HepG2 (cell line): ENCODE measurements around the gene FLYWCH1. TPM values are rescaled to one million over a fixed set of nuclear protein-coding genes. Genes with fewer than 3 reads are reported as not detected.

Experiments used
- ATAC-seq: fragments of 200-7000 bp; cut with Tn5 transposase; 3 replicates; pipeline ENCODE4 v1.9.1; 2020; ENCODE audit warnings: mild to moderate bottlenecking, moderate library complexity
- BruUV-seq: library from RNA; stranded (reverse); fragments of 400-500 nt; replicated peaks from 2 replicates; lab custom pipeline; 2021; lab: Mats Ljungman, UMichigan
- CTCF ChIA-PET: fragments of 300-600 bp; formaldehyde crosslinking; extraction: SDS; loops from one replicate; lab custom pipeline; 2021; ENCODE audit warnings: low total read pairs, inconsistent platforms, low intra/inter-chr PET ratio; lab: Yijun Ruan, JAX
- POLR2A ChIA-PET: fragments of 350-600 bp; sonication (Branson Sonifier 250); formaldehyde crosslinking; loops from one replicate; lab custom pipeline; 2020; ENCODE audit warnings: antibody characterized with exemption, inconsistent platforms; lab: Yijun Ruan, JAX
- DNase-seq: peaks from one replicate; pipeline ENCODE4 v3.0.0-alpha.2; 2015; ENCODE audit warnings: low spot score
- FAIRE-seq: peaks from 3 replicates; lab custom pipeline; 2011; peaks lifted over from hg19 to GRCh38; lab: Jason Lieb, UNC
- H2AFZ ChIP-seq: one replicate; pipeline ENCODE4 v1.6.1; 2011; ENCODE audit warnings: low read length, inconsistent platforms
- H3K27ac ChIP-seq: fragments of 300-600 bp; 3 replicates; pipeline ENCODE4 v1.8.0; 2011; ENCODE audit warnings: mixed run types, mild to moderate bottlenecking, mixed read lengths, low read length, inconsistent platforms; ENCODE audit not compliant: insufficient read depth; ENCODE audit errors: extremely low read length
- H3K27me3 ChIP-seq, 2 experiments: fragments of 200-600 bp in 1 of 2; 2 replicates in 1 of 2; 3 replicates in 1 of 2; pipeline versions ENCODE4 v1.6.0 to v1.8.0; 2011; ENCODE audit warnings: low read length in 2 of 2, mild to moderate bottlenecking in 2 of 2, moderate library complexity in 2 of 2, inconsistent platforms in 1 of 2; ENCODE audit not compliant: insufficient read depth in 2 of 2, control insufficient read depth in 1 of 2
- H3K36me3 ChIP-seq, 2 experiments: fragments of 200-600 bp in 1 of 2; replicated peaks in 1 of 2; 2 replicates in 1 of 2; 3 replicates in 1 of 2; pipeline versions ENCODE4 v1.5.1 to v1.8.0; 2011; ENCODE audit warnings: low read length in 2 of 2, inconsistent platforms in 1 of 2; ENCODE audit not compliant: insufficient read depth in 2 of 2, control insufficient read depth in 1 of 2
- H3K4me1 ChIP-seq: 2 replicates; pipeline ENCODE4 v1.5.1; 2012; ENCODE audit warnings: low read length, inconsistent platforms; ENCODE audit not compliant: insufficient read depth
- H3K4me2 ChIP-seq: 2 replicates; pipeline ENCODE4 v1.6.0; 2011; ENCODE audit warnings: low read depth, low read length, inconsistent platforms
- H3K4me3 ChIP-seq, 3 experiments: fragments of 200-600 bp in 1 of 3; sonication (generic), shearing (Covaris generic) in 1 of 3; replicated peaks in 1 of 3; 2 replicates each; pipeline ENCODE4 v1.5.1; 2011 to 2016; ENCODE audit warnings: low read length in 3 of 3, inconsistent platforms in 2 of 3, low read depth in 2 of 3, mild to moderate bottlenecking in 2 of 3, control low read depth in 1 of 3, mixed read lengths in 1 of 3; ENCODE audit not compliant: insufficient read depth in 1 of 3
- H3K79me2 ChIP-seq: one replicate; pipeline ENCODE4 v1.6.1; 2011; ENCODE audit warnings: low read length, inconsistent platforms; ENCODE audit not compliant: insufficient read depth
- H3K9ac ChIP-seq: 2 replicates; pipeline ENCODE4 v1.6.0; 2011; ENCODE audit warnings: mild to moderate bottlenecking, low read depth, low read length, inconsistent platforms; ENCODE audit not compliant: insufficient read depth
- H3K9me3 ChIP-seq: 2 replicates; pipeline ENCODE4 v1.5.1; 2012; ENCODE audit warnings: mild to moderate bottlenecking, low read length
- H4K20me1 ChIP-seq: 2 replicates; pipeline ENCODE4 v1.6.0; 2011; ENCODE audit warnings: inconsistent platforms, mild to moderate bottlenecking, low read length, moderate library complexity; ENCODE audit not compliant: insufficient read depth
- CBFB ChIP-seq: sonication (generic); formaldehyde crosslinking; IDR thresholded peaks from 2 replicates; pipeline ENCODE4 v1.4.0; 2020; ENCODE audit warnings: missing genetic modification reagents
- DMAP1 ChIP-seq: IDR thresholded peaks from 2 replicates; pipeline ENCODE4 v1.6.1; 2016
- RARA ChIP-seq: IDR thresholded peaks from 2 replicates; pipeline ENCODE4 v1.6.1; 2016; ENCODE audit warnings: missing genetic modification reagents, missing compliant biosample characterization
- RFX1 ChIP-seq: fragments of 450-650 bp; IDR thresholded peaks from 2 replicates; pipeline ENCODE4 v1.6.1; 2017
- SRY ChIP-seq: sonication (generic); formaldehyde crosslinking; IDR thresholded peaks from 2 replicates; pipeline ENCODE4 v1.8.0; 2022; ENCODE audit warnings: mild to moderate bottlenecking, missing genetic modification reagents
- TAF15 ChIP-seq: fragments of 200-400 bp; formaldehyde crosslinking; IDR thresholded peaks from one replicate; pipeline ENCODE4 v1.6.1; 2018; ENCODE audit warnings: mild to moderate bottlenecking, low read depth, low read length; ENCODE audit not compliant: poor library complexity, severe bottlenecking
- TOPORS ChIP-seq: sonication (generic); formaldehyde crosslinking; IDR thresholded peaks from 2 replicates; pipeline ENCODE4 v1.8.0; 2023; ENCODE audit warnings: mild to moderate bottlenecking, missing genetic modification reagents
- ZBTB7A ChIP-seq: sonication (generic); formaldehyde crosslinking; IDR thresholded peaks from 2 replicates; pipeline ENCODE4 v1.8.0; 2022; ENCODE audit warnings: mild to moderate bottlenecking, missing genetic modification reagents
- ZNF446 ChIP-seq: sonication (generic); formaldehyde crosslinking; IDR thresholded peaks from 2 replicates; pipeline ENCODE4 v1.5.0; 2020; ENCODE audit warnings: mild to moderate bottlenecking, missing genetic modification reagents
- ZNF512B ChIP-seq: sonication (generic); formaldehyde crosslinking; IDR thresholded peaks from 2 replicates; pipeline ENCODE4 v1.5.1; 2020; ENCODE audit warnings: missing genetic modification reagents, mild to moderate bottlenecking, borderline replicate concordance
- ZNF777 ChIP-seq: sonication (generic); formaldehyde crosslinking; IDR thresholded peaks from 2 replicates; pipeline ENCODE4 v1.4.0; 2020; ENCODE audit warnings: missing genetic modification reagents
- WGBS: methylation state at CpG from one replicate; pipeline ENCODE4 v1.1.6; 2017; ENCODE audit warnings: low lambda C conversion rate; 5-methylcytosine and 5-hydroxymethylcytosine counted together
- in situ Hi-C: cut with HindIII; loops from 2 replicates; pipeline ENCODE4 v1.10.0; 2017; ENCODE audit warnings: low pct_unique_long_range_greater_than_20kb; ENCODE audit not compliant: extremely low pct_ligation_motif_present
- intact Hi-C: fragments of 100-400 bp; cut with micrococcal nuclease; formaldehyde crosslinking; loops from one replicate; pipeline ENCODE4 v1.10.0; 2022; ENCODE audit not compliant: unreplicated experiment
- polyA plus RNA-seq, 8 experiments: library from polyadenylated mRNA; depleted of rRNA in 3 of 8; stranded (reverse) in 7 of 8; unstranded in 1 of 8; fragments of >200 nt; fragmentation: Illumina TruSeq in 4 of 8; extraction: Trizol in 4 of 8; gene quantifications; 2 replicates each; pipeline versions ENCODE4 v1.2.1 to v1.2.3, GENCODE V29; 2011 to 2016; ENCODE audit warnings: low read depth in 4 of 8, missing spikeins in 1 of 8, mixed read lengths in 1 of 8; ENCODE audit not compliant: insufficient read depth in 1 of 8
- total RNA-seq, 5 experiments: library from RNA; depleted of rRNA; stranded (reverse); fragments of >200 nt; fragmentation: Illumina TruSeq; extraction: Trizol; gene quantifications; 2 replicates each; pipeline ENCODE4 v1.2.3, GENCODE V29; 2016; ENCODE audit warnings: low read depth in 1 of 5
- TF ChIP-seq, protein P1 (sequence below): sonication (generic); formaldehyde crosslinking; IDR thresholded peaks from 2 replicates; pipeline ENCODE4 v1.9.0; 2021; ENCODE audit warnings: missing genetic modification reagents, borderline replicate concordance

FLYWCH1 gene
- total and polyA plus RNA-seq, 2 of the 13 experiments (the other 11 are each of a cell fraction or from before 2014, with no cell fraction given) = 7.3 to 12.4 TPM

DNA sequence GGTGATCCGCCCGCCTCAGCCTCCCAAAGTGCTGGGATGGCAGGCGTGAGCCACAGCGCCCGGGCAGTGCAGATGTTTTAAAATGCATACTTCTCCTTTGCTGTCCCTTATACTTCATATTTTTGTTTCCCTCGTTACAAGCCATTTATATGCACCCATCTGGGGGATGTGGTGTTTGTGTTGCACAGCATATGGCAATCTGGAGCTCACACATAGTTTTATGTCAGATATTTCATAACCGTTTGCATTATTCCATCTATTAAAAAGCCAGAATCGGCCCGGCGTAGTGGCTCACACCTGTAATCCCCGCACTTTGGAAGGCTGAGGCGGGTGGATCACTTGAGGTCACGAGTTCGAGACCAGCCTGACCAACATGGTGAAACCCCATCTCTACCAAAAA is 11.8 kb downstream of the FLYWCH1 start:
- WGBS = 96% methylated on average over 14 of the region's 14 CpGs
- Histone ChIP-seq H4K20me1 (no peaks in the 10 kb centered on the region), H3K4me1 (0 out of 2 replicates have a peak, but pooled peaks cover 9% of the 10 kb centered on the region)
- no peak for FAIRE-seq
- no peak for DNase-seq
- no TSS peak for BruUV-seq
- POLR2A ChIA-PET = interaction anchor here (0.9 kb wide), 1 partner anchor 18 kb away, joined by 3 read pairs; no protein-coding TSS in a partner anchor
- ATAC-seq = no peak
- TF ChIP-seq TOPORS (CRISPR knock-in tag) (no peak), SRY (CRISPR knock-in tag) (no peak), DMAP1 (CRISPR knock-in tag) (no peak), ZNF777 (CRISPR knock-in tag) (no peak), RARA (CRISPR knock-in tag) (no peak)
- TF ChIP-seq, all 625 proteins: peak for 0
- Histone ChIP-seq H3K9ac (no peak overlapping the region), H3K9me3 (no peaks in the 10 kb centered on the region), H3K27me3 (no peaks in the 10 kb centered on the region), H2AFZ (no peak overlapping the region), H3K36me3 (no peaks in the 10 kb centered on the region; a peak in 1 of 5 replicates), H3K4me3 (no peak overlapping the region), H3K4me2 (no peak overlapping the region), H3K79me2 (no peaks in the 10 kb centered on the region), H3K27ac (no peak overlapping the region)
- intact Hi-C loops (no loop called here), in situ Hi-C loops (no loop called here)
- CTCF ChIA-PET = no interaction called here

DNA sequence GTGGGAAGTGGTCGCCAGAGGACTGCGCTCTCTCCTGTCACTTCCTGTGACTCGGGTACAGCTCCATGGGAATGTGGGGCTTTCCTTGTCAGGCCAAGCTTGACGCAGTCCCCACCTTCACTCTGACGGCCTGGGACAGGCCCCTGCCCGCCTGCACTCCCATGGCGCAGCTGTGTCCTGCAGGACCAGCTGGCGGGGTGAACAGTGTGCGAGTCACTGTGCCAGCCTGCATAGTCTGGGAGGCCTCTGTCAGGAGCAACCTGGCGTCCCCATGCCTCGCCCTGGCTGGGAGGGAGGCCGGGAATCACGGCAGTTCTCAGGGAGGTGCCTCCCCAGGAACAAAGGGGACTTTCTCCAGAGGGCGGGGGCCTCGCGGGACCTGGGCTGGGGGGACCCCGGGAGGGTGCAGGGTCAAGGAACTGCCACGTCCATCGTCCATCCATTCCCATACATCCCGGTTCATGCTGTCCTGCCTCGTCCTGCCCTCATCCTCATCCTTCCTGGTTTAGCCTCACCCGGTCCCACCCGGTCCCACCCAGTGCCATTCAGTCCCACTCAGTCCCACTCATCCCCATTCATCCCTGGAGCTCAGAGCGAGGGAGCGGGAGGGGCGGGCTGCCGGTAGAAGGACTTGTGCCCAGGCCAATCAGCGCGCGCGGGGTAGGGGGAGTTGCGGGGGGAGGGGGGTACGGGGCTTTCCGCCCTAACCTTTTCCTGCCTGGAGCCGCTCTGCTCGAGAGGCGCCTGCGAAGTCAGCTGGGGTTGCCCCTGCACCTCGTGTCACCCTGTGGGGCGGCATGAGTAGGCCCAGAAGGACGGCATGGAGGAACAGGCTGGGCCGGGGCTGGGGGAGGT is 13.4 kb downstream of the FLYWCH1 start:
- ChIA-PET CTCF (no interaction called here), POLR2A (no interaction called here)
- peaks cover 3 to 5% of the 10 kb centered on the region in 2 experiments; a peak in 2 of 5 replicates for H3K36me3 ChIP-seq
- intact Hi-C loops (no loop called here), in situ Hi-C loops (no loop called here)
- no peaks in the 10 kb centered on the region for H3K27me3 ChIP-seq
- no peaks in the 10 kb centered on the region for H3K79me2 ChIP-seq
- no peak overlapping the region for H3K4me2 ChIP-seq
- ATAC-seq (no peak), FAIRE-seq (no peak), DNase-seq (no peak)
- no peak overlapping the region for H3K4me3 ChIP-seq
- H3K9me3 ChIP-seq = no peaks in the 10 kb centered on the region
- H4K20me1 ChIP-seq = no peaks in the 10 kb centered on the region
- 0 out of 2 replicates have a peak, but pooled peaks cover 9% of the 10 kb centered on the region for H3K4me1 ChIP-seq
- WGBS = 96% methylated on average over 24 of the region's 42 CpGs
- no peak overlapping the region for H3K9ac ChIP-seq
- H2AFZ ChIP-seq = no peak overlapping the region
- BruUV-seq = no TSS peak
- no peak overlapping the region for H3K27ac ChIP-seq
- no peak for TF ChIP-seq TAF15
- TF ChIP-seq, protein P1, sequence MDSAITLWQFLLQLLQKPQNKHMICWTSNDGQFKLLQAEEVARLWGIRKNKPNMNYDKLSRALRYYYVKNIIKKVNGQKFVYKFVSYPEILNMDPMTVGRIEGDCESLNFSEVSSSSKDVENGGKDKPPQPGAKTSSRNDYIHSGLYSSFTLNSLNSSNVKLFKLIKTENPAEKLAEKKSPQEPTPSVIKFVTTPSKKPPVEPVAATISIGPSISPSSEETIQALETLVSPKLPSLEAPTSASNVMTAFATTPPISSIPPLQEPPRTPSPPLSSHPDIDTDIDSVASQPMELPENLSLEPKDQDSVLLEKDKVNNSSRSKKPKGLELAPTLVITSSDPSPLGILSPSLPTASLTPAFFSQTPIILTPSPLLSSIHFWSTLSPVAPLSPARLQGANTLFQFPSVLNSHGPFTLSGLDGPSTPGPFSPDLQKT (CRISPR knock-in tag) = no peak
- no peak for TF ChIP-seq CBFB (CRISPR knock-in tag)
- no peak for TF ChIP-seq ZBTB7A (CRISPR knock-in tag)
- no peak for TF ChIP-seq ZNF512B (CRISPR knock-in tag)
- no peak for TF ChIP-seq ZNF446
- no peak for TF ChIP-seq RFX1
